Sigmoid colon (tissue), 7 donors: Measurements from ENCODE around the gene C1QTNF8. TPM values are rescaled to one million over a fixed set of nuclear protein-coding genes. Genes with fewer than 3 reads are reported as not detected.

ENCODE experiments used
- DNase-seq: peaks from one replicate; pipeline ENCODE4 v3.0.0-alpha.2; 2019
- H3K27ac ChIP-seq, 4 donors: fragments of 200-600 bp; sonication (generic); one replicate each; pipeline ENCODE4 v1.5.1; 2016 to 2019; ENCODE audit warnings: mild to moderate bottlenecking in 1 of 4
- H3K27me3 ChIP-seq, 3 donors: fragments of 200-600 bp; sonication (generic); one replicate each; pipeline ENCODE4 v1.5.1; 2019; ENCODE audit warnings: mild to moderate bottlenecking in 1 of 3
- H3K36me3 ChIP-seq, 4 donors: fragments of 200-600 bp; sonication (generic); one replicate each; pipeline ENCODE4 v1.5.1; 2016 to 2019
- H3K4me1 ChIP-seq, 4 donors: fragments of 200-600 bp; sonication (generic); one replicate each; pipeline ENCODE4 v1.5.1; 2017 to 2019
- H3K4me3 ChIP-seq, 4 donors: fragments of 200-600 bp; sonication (generic); one replicate each; pipeline ENCODE4 v1.5.1; 2017 to 2019; ENCODE audit warnings: mild to moderate bottlenecking in 2 of 4, moderate library complexity in 1 of 4
- H3K9me3 ChIP-seq, 4 donors: fragments of 200-600 bp in 3 of 4; sonication (generic) in 3 of 4; one replicate each; pipeline versions ENCODE4 v1.5.1 to v1.6.1; 2013 to 2019
- CTCF ChIP-seq, 4 experiments: fragments of 450-650 bp in 3 of 4; fragments of 200-600 bp in 1 of 4; IDR thresholded peaks; one replicate each; pipeline ENCODE4 v1.5.1; 2016 to 2019; ENCODE audit warnings: antibody characterized with exemption in 4 of 4, mild to moderate bottlenecking in 3 of 4, moderate library complexity in 2 of 4
- EP300 ChIP-seq, 4 donors: sonication (generic); formaldehyde crosslinking; IDR thresholded peaks; one replicate each; pipeline ENCODE4 v1.6.1; 2017; ENCODE audit warnings: antibody characterized with exemption in 4 of 4
- POLR2A ChIP-seq, 2 donors: fragments of 450-650 bp; IDR thresholded peaks; one replicate each; pipeline ENCODE4 v1.6.1; 2016; ENCODE audit warnings: antibody characterized with exemption in 2 of 2, mild to moderate bottlenecking in 2 of 2, moderate library complexity in 2 of 2
- POLR2AphosphoS5 ChIP-seq, 4 donors: sonication (generic); formaldehyde crosslinking; IDR thresholded peaks; one replicate each; pipeline ENCODE4 v1.6.1; 2017; ENCODE audit warnings: antibody characterized with exemption in 4 of 4
- WGBS, 2 donors: extraction: QIAGEN DNeasy Blood & Tissue Kit; methylation state at CpG; one replicate each; pipeline ENCODE4 v1.1.7; 2013; 5-methylcytosine and 5-hydroxymethylcytosine counted together
- intact Hi-C: fragments of 100-400 bp; cut with DNase I; formaldehyde crosslinking; loops from one replicate; pipeline ENCODE4 v1.15.1; 2023
- polyA plus RNA-seq, 3 donors: library from polyadenylated mRNA; stranded (reverse); fragments of 200-250 nt; gene quantifications; one replicate each; pipeline ENCODE4 v1.2.3, GENCODE V29; 2013
- total RNA-seq, 4 donors: library from RNA; depleted of rRNA; stranded (reverse); fragments of >200 nt; gene quantifications; one replicate each; pipeline ENCODE4 v1.1.0, GENCODE V29; 2016
- donor health status: healthy with polysubstance abuse.
- donor health status: Bipolar disorder and iron deficiency.
- donor health status: healthy.

The C1QTNF8 gene
- total and polyA plus RNA-seq, 7 donors = not detected

GRCh38 chr16:1131378-1131994 lies 35.4 kb upstream of the C1QTNF8 start:
- H3K27ac ChIP-seq = no peak overlapping the region
- no peak for DNase-seq
- no peaks in the 10 kb centered on the region for H3K9me3 ChIP-seq
- no peaks in the 10 kb centered on the region for H3K36me3 ChIP-seq
- intact Hi-C loops = no loop called here
- WGBS, 2 donors = 90 to 91% methylated on average over 35 of the region's 35 CpGs
- no peaks in the 10 kb centered on the region for H3K27me3 ChIP-seq
- TF ChIP-seq POLR2A (IDR thresholded peaks at IDR 0.05) (no peak), CTCF (IDR thresholded peaks at IDR 0.05) (no peak), EP300 (IDR thresholded peaks at IDR 0.05) (no peak), POLR2AphosphoS5 (IDR thresholded peaks at IDR 0.05) (no peak)
- H3K4me3 ChIP-seq = no peak overlapping the region
- no peaks in the 10 kb centered on the region for H3K4me1 ChIP-seq

GRCh38 chr16:1130382-1130781 lies 34.3 kb upstream of the C1QTNF8 start:
- no peak overlapping the region for H3K27ac ChIP-seq
- peaks cover 0 to 7% (median 3%) of the 10 kb centered on the region in 4 donors for H3K4me1 ChIP-seq
- H3K9me3 ChIP-seq = no peaks in the 10 kb centered on the region
- H3K4me3 ChIP-seq = no peak overlapping the region
- no peaks in the 10 kb centered on the region for H3K27me3 ChIP-seq
- TF ChIP-seq POLR2A (IDR thresholded peaks at IDR 0.05) (no peak), POLR2AphosphoS5 (IDR thresholded peaks at IDR 0.05) (no peak), EP300 (IDR thresholded peaks at IDR 0.05) (no peak), CTCF (IDR thresholded peaks at IDR 0.05) (no peak)
- DNase-seq = no peak
- 86 to 93% methylated on average over 8 of the region's 8 CpGs for WGBS, 2 donors
- intact Hi-C loops = no loop called here
- H3K36me3 ChIP-seq = no peaks in the 10 kb centered on the region

GRCh38 chr16:1129106-1129960 lies 33.3 kb upstream of the C1QTNF8 start:
- 88 to 92% methylated on average over 48 of the region's 48 CpGs for WGBS, 2 donors
- no peak overlapping the region for H3K27ac ChIP-seq
- H3K9me3 ChIP-seq = no peaks in the 10 kb centered on the region
- no peaks in the 10 kb centered on the region for H3K36me3 ChIP-seq
- peaks cover 0 to 11% (median 5%) of the 10 kb centered on the region in 4 donors for H3K4me1 ChIP-seq
- H3K27me3 ChIP-seq = no peaks in the 10 kb centered on the region
- DNase-seq = no peak
- H3K4me3 ChIP-seq = no peak overlapping the region
- intact Hi-C loops = no loop called here
- TF ChIP-seq CTCF (IDR thresholded peaks at IDR 0.05) = no peak
- TF ChIP-seq EP300 (IDR thresholded peaks at IDR 0.05) = no peak
- TF ChIP-seq POLR2AphosphoS5 (IDR thresholded peaks at IDR 0.05) = no peak
- TF ChIP-seq POLR2A (IDR thresholded peaks at IDR 0.05) = no peak

GRCh38 chr16:1127971-1128715 lies 32.1 kb upstream of the C1QTNF8 start:
- peaks cover 0 to 11% (median 5%) of the 10 kb centered on the region in 4 donors for H3K4me1 ChIP-seq
- no peaks in the 10 kb centered on the region for H3K36me3 ChIP-seq
- H3K27ac ChIP-seq = no peak overlapping the region
- no peak overlapping the region for H3K4me3 ChIP-seq
- intact Hi-C loops = no loop called here
- TF ChIP-seq EP300 (IDR thresholded peaks at IDR 0.05) = no peak
- H3K9me3 ChIP-seq = no peaks in the 10 kb centered on the region
- no peak for DNase-seq
- WGBS, 2 donors = 82 to 90% methylated on average over 31 of the region's 31 CpGs
- H3K27me3 ChIP-seq = no peaks in the 10 kb centered on the region

- H3K9me3 ChIP-seq = no peaks in the 10 kb centered on the region
- no peak overlapping the region for H3K4me3 ChIP-seq
- H3K4me1 ChIP-seq = peaks cover 0 to 11% (median 5%) of the 10 kb centered on the region in 4 donors
- WGBS, 2 donors = 35 to 56% methylated on average over 16 of the region's 16 CpGs
- no peak for DNase-seq
- no peaks in the 10 kb centered on the region for H3K27me3 ChIP-seq
- intact Hi-C loops = no loop called here
- TF ChIP-seq POLR2AphosphoS5 (IDR thresholded peaks at IDR 0.05) (no peak), EP300 (IDR thresholded peaks at IDR 0.05) (no peak), CTCF (IDR thresholded peaks at IDR 0.05) (no peak), POLR2A (IDR thresholded peaks at IDR 0.05) (no peak)
- H3K36me3 ChIP-seq = no peaks in the 10 kb centered on the region
- H3K27ac ChIP-seq = no peak overlapping the region
Observed at GRCh38 chr16:1127101-1127500, 31.1 kb upstream of the C1QTNF8 start.
